HG03342 (cell line): ENCODE measurements around the gene CDSN.

Experiments
- ATAC-seq: cut with Tn5 transposase; IDR thresholded peaks from one replicate; pipeline ENCODE4 v1.9.1; 2021; ENCODE audit warnings: mild to moderate bottlenecking, moderate library complexity; ENCODE audit not compliant: unreplicated experiment

The CDSN gene

GRCh38 chr6:31116661-31117385 is 3.4 kb downstream of the CDSN start:
- no peak for ATAC-seq

GRCh38 chr6:31115941-31116560 is 4.2 kb downstream of the CDSN start:
- no peak for ATAC-seq

- ATAC-seq: no peak
Measured at GRCh38 chr6:31114970-31115849, 5.0 kb downstream of the CDSN start.

DNA sequence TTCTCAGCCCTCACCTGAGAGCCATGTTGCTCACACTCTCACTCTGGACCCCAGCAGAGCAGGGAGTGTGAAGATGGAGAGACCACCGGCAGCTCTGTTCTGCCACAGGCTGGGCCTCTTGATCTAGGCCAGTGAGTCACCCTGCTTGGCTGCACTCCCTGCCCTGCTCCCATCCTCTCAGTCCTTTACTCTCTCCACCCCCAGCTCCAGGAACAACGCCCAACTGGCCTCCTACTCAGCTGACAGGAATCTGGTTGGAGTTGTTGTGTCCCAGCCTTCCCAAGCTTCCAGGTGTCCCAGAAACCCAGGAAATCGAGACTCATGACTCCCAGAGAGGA is 5.7 kb downstream of the CDSN start, which contains the start of gene PSORS1C1:
TSS of gene PSORS1C1 (plus strand) at position 260 of the 338 bp plus-strand sequence. CDS start 14,833 bp downstream, outside the sequence.
- ATAC-seq: no peak

GRCh38 chr6:31113861-31114540 is 6.2 kb downstream of the CDSN start:
- ATAC-seq: no peak

- no peak for ATAC-seq
Measured at GRCh38 chr6:31112478-31112877, 7.8 kb downstream of the CDSN start, which contains the start of gene C6orf15. Gene C6orf15 (minus strand): TSS chr6:31112575. CDS start chr6:31112555, 20 bp downstream.

DNA sequence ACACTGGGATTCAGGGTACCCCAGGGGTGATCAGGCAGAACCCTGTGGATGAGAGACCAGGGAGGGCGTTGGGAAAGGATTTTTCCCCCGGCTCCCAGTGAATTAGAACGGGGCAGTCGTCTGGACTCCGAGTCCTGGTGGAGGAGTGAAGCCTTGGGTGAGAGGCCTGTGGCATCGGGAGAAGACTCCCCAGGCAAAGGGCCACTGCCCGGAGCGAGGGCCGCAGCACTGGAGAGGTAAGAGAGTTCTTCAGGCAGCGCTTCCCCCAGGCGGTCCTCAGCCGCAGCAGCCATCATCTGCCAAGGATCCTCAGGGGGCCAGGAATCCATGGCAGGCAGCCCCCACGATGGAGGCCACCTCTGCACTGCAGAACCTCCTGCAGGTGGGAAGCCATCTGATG is 8.5 kb downstream of the CDSN start:
- ATAC-seq: no peak

GRCh38 chr6:31110825-31111582 is 9.2 kb downstream of the CDSN start:
- no peak for ATAC-seq

- no peak for ATAC-seq
Measured at GRCh38 chr6:31107052-31107451, 13.2 kb downstream of the CDSN start.

DNA sequence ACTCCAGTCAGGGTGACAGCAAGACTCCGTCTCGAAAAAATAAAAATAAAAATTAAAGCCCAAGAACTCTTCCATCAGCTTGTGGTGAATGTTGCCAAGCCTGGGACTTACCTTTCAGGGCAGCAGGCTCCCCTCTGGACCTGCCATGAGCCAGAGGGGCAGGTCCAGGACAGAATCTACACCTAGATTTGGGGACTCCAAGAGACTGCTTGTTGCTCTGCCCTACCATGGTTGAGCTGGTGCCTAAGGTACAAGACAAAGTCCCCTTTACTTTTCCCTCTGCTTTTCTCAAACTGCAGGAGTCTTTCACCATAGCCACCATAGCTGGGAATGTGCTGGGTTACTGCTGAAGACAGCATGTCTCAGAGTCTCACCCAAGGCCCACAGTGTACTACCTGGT is 17.1 kb downstream of the CDSN start:
- ATAC-seq: no peak

- no peak for ATAC-seq
Measured at GRCh38 chr6:31098449-31098938, 21.8 kb downstream of the CDSN start.

DNA sequence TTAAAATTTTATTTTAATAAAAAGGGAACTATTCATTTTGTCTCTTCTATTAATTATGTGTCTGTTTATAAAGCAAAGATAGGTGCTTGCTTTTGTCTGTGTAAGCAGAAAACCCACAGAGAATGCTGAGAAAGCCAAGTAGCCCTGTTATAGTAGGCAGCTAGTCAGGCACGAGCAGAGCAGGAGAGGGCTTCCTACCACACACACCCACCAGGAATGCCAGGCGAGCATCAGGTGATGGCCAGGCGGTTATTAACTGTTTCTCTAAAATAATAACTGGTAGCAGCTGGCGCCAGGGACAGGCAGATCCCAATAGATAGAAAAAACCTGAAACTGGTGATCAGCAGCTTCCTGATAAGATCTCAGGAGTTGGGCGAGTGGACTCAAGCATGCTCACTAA is 23.6 kb downstream of the CDSN start:
- no peak for ATAC-seq

DNA sequence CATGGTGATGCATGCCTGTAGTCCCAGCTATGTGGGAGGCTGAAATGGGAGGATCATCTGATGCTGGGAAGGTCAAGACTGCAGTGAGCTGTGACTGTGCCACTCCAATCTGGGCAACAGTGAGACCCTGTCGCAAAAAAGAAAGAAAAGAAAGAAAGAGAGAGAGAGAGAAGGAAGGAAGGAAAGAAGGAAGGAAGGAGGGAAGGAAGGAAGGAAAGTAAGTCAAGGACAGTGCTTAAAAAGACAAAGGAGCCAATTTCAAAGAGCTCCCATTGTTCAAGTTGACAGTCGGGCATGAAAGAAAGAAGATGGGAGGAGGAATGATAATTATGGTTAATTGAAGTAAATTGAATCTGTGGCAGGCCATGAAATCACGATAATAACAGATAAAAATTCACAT is 24.0 kb downstream of the CDSN start:
- ATAC-seq: no peak

GRCh38 chr6:31094389-31094881 is 25.8 kb downstream of the CDSN start:
- no peak for ATAC-seq

DNA sequence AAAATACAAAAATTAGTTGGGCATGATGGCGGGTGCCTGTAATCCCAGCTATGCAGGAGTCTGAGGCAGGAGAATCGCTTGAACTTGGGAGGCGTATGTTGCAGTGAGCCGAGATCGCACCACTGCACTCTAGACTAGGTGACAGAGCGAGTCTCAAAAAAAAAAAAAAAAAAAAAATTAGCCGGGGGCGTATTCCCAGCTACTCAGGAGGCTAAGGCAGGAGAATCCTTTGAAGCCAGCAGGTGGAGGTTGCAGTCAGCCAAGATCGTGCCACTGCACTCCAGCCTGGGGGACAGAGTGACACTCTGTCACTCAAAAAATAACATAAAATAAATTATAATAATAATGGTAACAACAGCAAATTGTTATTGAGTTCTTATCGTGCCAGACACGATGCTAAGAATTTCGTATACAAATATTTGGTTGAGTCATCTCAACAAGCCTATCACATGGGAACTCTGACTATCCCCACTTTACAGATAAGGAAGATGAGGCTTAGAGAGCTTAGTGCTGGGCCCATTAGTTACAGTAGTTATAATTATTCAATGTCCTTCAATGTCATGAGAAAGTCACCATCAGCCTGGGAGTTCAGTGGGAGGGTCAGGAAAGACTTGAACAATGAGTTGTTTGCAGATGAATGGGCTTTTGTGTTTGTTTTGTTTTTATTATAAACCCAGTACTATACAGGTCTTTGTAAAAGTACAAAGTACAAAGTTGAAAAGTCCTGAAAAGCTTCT is 27.3 kb downstream of the CDSN start:
- no peak for ATAC-seq

DNA sequence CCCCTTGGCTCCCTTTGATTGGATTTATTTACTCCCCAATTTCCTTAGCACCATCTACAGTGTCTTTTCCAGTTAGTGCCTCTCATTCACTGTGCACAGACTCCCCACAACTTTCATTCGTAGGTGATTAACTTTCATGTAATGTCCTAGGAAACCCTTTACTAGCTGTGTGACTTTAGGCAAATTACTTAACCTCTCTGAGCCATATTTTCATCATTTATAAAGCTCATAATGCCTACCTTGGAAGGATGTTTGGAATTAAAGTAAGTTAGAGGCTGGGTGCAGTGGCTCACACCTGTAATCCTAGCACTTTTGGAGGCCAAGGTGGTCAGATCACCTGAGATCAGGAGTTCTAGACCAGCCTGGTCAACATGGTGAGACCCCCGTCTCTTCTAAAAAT is 28.0 kb downstream of the CDSN start:
- no peak for ATAC-seq

- no peak for ATAC-seq
Measured at GRCh38 chr6:31091680-31092079, 28.6 kb downstream of the CDSN start.

GRCh38 chr6:31090973-31091364 is 29.3 kb downstream of the CDSN start:
- ATAC-seq: no peak

DNA sequence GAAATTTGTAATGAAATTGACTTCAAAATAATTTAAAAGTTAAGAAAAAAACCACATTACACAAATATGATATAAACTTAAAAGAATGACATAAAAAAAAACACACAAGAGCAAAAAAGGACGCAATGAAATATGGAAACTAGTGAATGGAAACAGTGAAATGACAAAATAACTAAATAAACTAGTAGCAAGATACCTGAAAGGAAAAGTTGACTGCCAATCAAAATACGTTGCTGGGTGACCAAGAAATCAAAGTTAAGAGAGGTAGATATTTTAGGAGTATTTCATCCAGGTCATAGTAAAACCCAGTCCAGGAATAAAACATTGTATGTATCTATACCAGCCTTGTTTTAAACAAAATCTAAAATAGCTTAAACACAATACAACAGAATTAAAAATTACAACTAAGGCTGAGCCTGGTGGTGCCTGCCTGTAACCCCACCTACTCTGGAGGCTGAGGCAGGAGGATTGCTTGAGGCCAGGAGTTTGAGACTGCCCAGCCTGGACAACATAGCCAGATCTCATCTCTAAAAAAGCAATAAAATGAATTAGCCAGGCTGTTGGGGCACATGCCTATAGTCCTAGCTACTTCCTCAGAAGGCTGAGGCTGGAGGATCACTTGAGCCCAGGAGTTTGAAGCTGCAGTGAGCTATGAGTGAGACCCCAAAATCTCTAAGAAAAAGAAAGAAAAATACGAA is 29.8 kb downstream of the CDSN start:
- ATAC-seq: no peak
